Spinal cord (tissue), 10 donors: ENCODE results near the gene ACTC1. TPM values are rescaled to one million over a fixed set of nuclear protein-coding genes. Genes with fewer than 3 reads are reported as not detected.
A peak's percentile ranks its signal among the peaks of the same experiment; 100 is the strongest.

Experiments
- DNase-seq, 6 donors: peaks; one replicate each; pipeline versions ENCODE4 v3.0.0 to v3.0.0-alpha.2; 2013 to 2015; ENCODE audit warnings: low spot score in 6 of 6, low read depth in 4 of 6
- H3K27ac ChIP-seq: one replicate; pipeline ENCODE4 v1.5.1; 2013; ENCODE audit warnings: low read depth, low read length, control low read depth
- H3K27me3 ChIP-seq: one replicate; pipeline ENCODE4 v1.6.1; 2013; ENCODE audit warnings: low read length; ENCODE audit not compliant: control insufficient read depth, insufficient read depth
- H3K36me3 ChIP-seq: one replicate; pipeline ENCODE4 v1.6.1; 2013; ENCODE audit warnings: low read length; ENCODE audit not compliant: control insufficient read depth, insufficient read depth
- H3K4me1 ChIP-seq: one replicate; pipeline ENCODE4 v1.6.1; 2013; ENCODE audit warnings: low read length; ENCODE audit not compliant: control insufficient read depth, insufficient read depth
- H3K4me3 ChIP-seq: one replicate; pipeline ENCODE4 v1.5.1; 2013; ENCODE audit warnings: low read depth, low read length, control low read depth
- H3K9me3 ChIP-seq: one replicate; pipeline ENCODE4 v1.6.1; 2013; ENCODE audit warnings: low read length; ENCODE audit not compliant: control insufficient read depth, insufficient read depth
- WGBS: methylation state at CpG from one replicate; pipeline ENCODE4 v1.1.5; 2013; ENCODE audit warnings: missing lambda C conversion rate; ENCODE audit not compliant: insufficient coverage; 5-methylcytosine and 5-hydroxymethylcytosine counted together
- polyA plus RNA-seq, 2 donors: library from polyadenylated mRNA; unstranded; fragments of 120-200 nt; gene quantifications; one replicate each; pipeline ENCODE4 v1.2.1, GENCODE V29; 2013; ENCODE audit not compliant: insufficient read length in 2 of 2
- total RNA-seq, 2 donors: library from RNA; depleted of rRNA in 1 of 2; stranded (reverse); fragments of 120-200 nt in 1 of 2; fragments of >200 nt in 1 of 2; gene quantifications; one replicate each; pipeline versions ENCODE4 v1.2.3 to v1.2.4, GENCODE V29; 2013 to 2014
- donor health status: healthy.

Gene ACTC1
- total and polyA plus RNA-seq, 4 donors: 2.0 to 39.0 (median 4.1) TPM

DNA sequence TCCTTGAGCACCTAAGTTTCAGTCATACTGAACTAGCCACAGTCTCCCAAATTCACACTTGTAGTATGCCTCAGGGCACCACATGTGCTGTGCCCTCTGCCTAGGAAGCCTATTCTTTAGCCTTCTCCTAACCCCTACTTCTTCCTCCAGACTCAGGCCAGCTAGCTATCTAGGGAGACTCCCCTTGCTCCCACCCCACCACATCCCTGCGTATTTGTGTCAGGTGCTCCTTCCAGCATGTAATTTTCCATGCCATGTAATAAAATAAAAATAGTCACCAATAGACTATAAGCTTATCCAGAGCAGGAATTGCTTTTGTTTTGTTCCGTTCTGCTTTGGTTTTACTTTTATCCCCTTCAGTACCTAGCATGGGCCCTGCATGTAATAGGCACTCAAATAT is 25.6 kb downstream of the ACTC1 start:
- Histone ChIP-seq H3K4me3 (no peak overlapping the region), H3K27me3 (no peaks in the 10 kb centered on the region), H3K36me3 (no peaks in the 10 kb centered on the region), H3K4me1 (no peaks in the 10 kb centered on the region), H3K9me3 (no peaks in the 10 kb centered on the region), H3K27ac (no peak overlapping the region)
- WGBS: no CpG with 5 or more reads among the region's 2 CpGs
- no peak for DNase-seq

DNA sequence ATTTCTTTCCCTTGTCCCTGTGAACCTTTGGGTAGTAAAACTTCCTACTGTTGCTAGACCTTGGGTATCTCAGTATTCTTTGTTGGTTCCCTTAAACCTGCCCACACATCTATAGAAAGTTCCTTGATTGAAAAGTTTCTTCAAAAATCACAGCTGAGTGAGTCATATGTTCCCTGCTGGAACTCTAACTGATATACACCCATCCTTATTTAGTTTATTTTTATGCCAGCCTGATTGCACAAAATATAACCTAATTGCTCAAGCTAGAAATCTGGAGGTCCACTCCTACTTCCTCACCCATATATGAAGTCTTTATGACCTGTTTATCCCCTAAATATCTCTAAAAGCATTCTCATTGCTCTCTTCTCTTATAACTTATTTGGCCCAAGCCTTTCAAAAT is 26.8 kb downstream of the ACTC1 start:
- Histone ChIP-seq H3K9me3 (no peaks in the 10 kb centered on the region), H3K4me3 (no peak overlapping the region), H3K27me3 (no peaks in the 10 kb centered on the region), H3K27ac (no peak overlapping the region), H3K4me1 (no peaks in the 10 kb centered on the region), H3K36me3 (no peaks in the 10 kb centered on the region)
- DNase-seq: no peak

DNA sequence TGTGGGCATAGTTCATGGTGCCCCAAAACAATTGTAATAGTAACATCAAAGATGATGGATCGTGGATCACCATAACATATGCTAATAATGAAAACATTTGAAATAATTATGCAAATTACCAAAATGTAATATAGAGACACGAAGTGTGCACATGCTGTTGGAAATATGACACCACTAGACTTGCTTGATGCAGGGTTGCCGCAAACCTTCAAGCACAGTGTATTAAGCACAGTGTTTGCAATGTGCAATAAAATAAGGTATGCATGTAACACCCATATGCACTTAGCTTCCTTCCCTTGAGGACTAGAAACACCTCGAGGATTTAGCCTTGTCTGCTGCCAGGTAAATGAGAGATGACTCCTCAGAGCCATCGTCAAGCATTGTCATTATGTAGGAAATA is 29.6 kb downstream of the ACTC1 start:
- no peaks in the 10 kb centered on the region for H3K4me1 ChIP-seq
- no peak for DNase-seq
- no peaks in the 10 kb centered on the region for H3K36me3 ChIP-seq
- WGBS: no CpG with 5 or more reads among the region's 5 CpGs
- H3K27me3 ChIP-seq: no peaks in the 10 kb centered on the region
- no peak overlapping the region for H3K4me3 ChIP-seq
- H3K9me3 ChIP-seq: no peaks in the 10 kb centered on the region
- H3K27ac ChIP-seq: no peak overlapping the region

DNA sequence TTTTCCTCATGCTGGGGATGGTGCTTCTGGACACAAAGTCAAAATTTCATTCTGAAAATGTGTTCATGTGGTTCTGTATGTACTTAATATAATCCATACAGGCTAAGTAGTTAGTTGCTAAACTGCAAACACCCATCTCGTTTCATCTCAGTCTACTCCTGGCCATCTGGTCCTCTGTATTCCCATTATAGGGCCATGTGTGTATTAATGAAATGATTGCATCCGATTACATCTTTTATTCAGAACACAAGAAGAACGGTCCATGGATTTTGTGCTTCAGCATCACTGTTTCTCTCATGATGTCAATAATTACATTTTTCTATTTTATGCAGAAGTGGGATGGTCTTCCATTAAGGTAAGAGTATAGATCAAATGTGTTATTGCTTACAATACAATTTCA is 34.4 kb downstream of the ACTC1 start:
- no peaks in the 10 kb centered on the region for H3K36me3 ChIP-seq
- H3K27ac ChIP-seq: no peak overlapping the region
- H3K4me1 ChIP-seq: no peaks in the 10 kb centered on the region
- no peak overlapping the region for H3K4me3 ChIP-seq
- DNase-seq: no peak
- H3K27me3 ChIP-seq: peaks cover 11% of the 10 kb centered on the region
- no peaks in the 10 kb centered on the region for H3K9me3 ChIP-seq
- WGBS: no CpG with 5 or more reads among the region's 3 CpGs

DNA sequence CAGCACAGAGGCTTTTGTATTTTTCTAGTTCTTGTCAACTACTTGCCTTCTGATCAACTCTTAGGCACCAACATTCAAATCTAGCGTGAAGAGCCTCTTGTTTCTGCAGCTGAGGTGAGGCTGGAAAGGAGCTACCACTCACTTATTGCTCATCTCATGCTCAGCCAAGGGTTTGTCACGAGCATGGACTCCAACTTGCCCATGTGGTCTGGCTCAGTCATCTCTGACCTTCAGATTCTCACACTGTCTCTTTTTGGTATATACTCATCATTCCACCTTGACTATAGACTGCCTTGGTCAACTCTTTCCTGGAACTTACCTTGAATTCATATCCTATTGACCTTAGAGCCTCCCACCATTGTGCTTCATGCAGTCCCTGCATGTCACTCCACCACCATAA is 35.4 kb downstream of the ACTC1 start:
- WGBS: 90% methylated on average over 2 of the region's 2 CpGs
- Histone ChIP-seq H3K27ac (no peak overlapping the region), H3K4me3 (no peak overlapping the region), H3K36me3 (no peaks in the 10 kb centered on the region), H3K9me3 (no peaks in the 10 kb centered on the region), H3K4me1 (peaks cover 4% of the 10 kb centered on the region), H3K27me3 (peaks cover 20% of the 10 kb centered on the region)
- no peak for DNase-seq

DNA sequence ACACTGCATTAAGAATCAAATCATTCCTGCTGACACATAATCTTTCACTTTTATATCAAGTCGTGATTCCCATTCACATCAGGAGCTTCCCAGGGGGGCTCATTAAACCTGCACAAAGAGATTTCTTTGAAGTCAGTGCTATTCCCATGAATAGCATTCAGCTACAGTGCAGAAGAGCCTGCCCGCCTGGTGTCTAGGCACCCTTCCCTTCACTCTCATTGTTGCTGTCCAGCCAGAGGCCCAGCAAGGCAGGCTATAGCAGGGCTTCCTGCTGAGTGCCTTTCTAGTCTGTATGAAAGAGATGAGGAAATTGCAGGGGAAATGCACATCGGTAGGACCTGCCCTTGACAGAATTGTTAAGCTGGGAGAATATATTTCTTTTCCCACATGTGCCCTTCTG is 36.0 kb downstream of the ACTC1 start:
- no peak overlapping the region for H3K27ac ChIP-seq
- H3K27me3 ChIP-seq: peaks cover 27% of the 10 kb centered on the region
- no peaks in the 10 kb centered on the region for H3K36me3 ChIP-seq
- no peak overlapping the region for H3K4me3 ChIP-seq
- peak in 1 of 6 donors; percentile 37 for DNase-seq
- H3K9me3 ChIP-seq: no peaks in the 10 kb centered on the region
- WGBS: 11% methylated on average over 2 of the region's 3 CpGs
- peaks cover 5% of the 10 kb centered on the region for H3K4me1 ChIP-seq

DNA sequence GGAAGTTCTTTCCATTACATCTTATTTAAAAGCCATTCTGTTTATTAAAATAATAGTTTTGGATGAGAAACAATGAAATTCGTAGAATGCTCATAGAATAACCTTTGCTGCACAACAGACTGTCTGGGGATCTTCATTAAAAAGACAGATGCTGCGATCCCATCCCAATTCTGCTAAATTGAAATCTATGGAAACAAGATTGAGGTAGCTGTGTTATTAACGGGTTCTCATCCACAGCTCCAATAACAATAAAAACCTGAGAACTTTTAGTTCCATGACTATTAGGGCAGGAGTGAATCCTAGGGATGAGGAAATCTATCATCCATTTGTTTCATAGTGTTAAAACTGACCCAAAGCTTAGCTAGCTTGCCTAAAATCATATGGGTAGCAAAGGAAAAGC is 38.1 kb downstream of the ACTC1 start:
- H3K27me3 ChIP-seq: peaks cover 45% of the 10 kb centered on the region
- no peak for DNase-seq
- no CpG with 5 or more reads among the region's 3 CpGs for WGBS

DNA sequence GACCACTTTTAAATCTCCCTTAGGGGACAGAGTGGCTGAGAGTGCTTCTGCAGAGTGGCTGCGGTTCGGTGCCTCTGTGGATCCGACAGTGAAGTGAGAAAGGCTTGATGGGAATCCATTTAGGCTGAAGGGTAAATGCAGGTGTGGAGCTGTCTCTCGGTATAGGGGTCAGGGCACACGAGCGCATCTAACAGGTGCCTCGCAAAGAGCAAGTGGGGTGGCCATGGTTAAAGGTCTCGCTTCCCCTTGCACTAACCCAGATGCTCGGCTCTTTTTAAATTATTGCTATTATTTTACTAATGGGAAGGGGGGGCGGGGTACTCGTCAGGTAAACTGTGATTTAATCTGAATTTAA is 40.0 kb downstream of the ACTC1 start:
- DNase-seq: no peak
- peaks cover 45% of the 10 kb centered on the region for H3K27me3 ChIP-seq
- peaks cover 5% of the 10 kb centered on the region for H3K4me1 ChIP-seq
- H3K9me3 ChIP-seq: no peaks in the 10 kb centered on the region
- WGBS: 0% methylated on average over 3 of the region's 11 CpGs
- peak overlapping the region; percentile 25 for H3K4me3 ChIP-seq
- H3K36me3 ChIP-seq: no peaks in the 10 kb centered on the region
- no peak overlapping the region for H3K27ac ChIP-seq

More for the DNA sequence above, 38.1 kb downstream of the ACTC1 start:
- H3K4me1 ChIP-seq: peaks cover 5% of the 10 kb centered on the region
- no peaks in the 10 kb centered on the region for H3K36me3 ChIP-seq
- H3K4me3 ChIP-seq: no peak overlapping the region
- H3K9me3 ChIP-seq: no peaks in the 10 kb centered on the region
- H3K27ac ChIP-seq: no peak overlapping the region

DNA sequence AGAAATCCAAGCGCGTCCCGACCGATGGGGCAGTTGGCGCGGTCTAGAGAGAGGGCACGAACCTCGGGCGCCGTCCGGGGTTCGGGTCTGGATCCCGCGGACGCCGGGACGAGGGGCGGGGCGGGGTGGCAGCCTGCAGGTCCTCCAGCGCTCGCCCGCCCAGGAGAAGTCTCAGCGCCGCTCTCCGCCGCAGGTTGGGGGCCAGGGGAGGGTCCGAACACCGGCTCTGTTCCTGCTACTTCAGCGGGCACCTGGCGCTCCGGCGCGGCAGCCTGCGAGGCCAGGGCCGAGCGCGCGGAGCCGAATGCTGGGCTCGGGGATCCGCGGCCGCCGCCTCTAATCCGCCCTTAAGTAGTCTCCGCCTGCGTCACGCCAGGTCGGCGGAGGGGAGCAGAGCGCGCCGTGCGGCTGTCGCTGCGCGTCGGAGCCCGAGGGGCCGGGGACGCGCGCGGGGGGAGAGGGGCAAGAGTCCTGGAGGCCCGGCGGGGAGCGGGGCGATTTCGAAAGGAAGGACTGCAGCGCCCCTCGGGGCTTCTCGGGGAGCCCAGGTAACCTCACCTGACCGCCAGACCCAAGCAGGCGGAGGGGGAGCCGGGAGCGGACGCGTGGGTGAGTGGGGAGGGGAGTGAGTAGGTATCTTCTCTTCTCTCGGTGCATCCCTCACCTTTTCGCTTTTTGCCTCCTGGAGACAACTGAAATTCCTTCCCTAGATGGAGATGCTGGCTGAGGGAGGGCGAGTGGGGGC is 40.5 kb downstream of the ACTC1 start, which contains the start of gene GJD2:
TSS of gene GJD2 (minus strand) at position 325 of the 745 bp plus-strand sequence. CDS start 510 bp downstream, outside the sequence.
- peak in 2 of 6 donors; percentile 60 to 79 for DNase-seq
- Histone ChIP-seq H3K4me1 (peaks cover 5% of the 10 kb centered on the region), H3K4me3 (peak within 1 kb of the TSS; percentile 29), H3K9me3 (no peaks in the 10 kb centered on the region), H3K27me3 (peaks cover 45% of the 10 kb centered on the region), H3K36me3 (no peaks in the 10 kb centered on the region), H3K27ac (no peak within 1 kb of the TSS)
- WGBS: under 1% methylated on average over 72 of the region's 81 CpGs

DNA sequence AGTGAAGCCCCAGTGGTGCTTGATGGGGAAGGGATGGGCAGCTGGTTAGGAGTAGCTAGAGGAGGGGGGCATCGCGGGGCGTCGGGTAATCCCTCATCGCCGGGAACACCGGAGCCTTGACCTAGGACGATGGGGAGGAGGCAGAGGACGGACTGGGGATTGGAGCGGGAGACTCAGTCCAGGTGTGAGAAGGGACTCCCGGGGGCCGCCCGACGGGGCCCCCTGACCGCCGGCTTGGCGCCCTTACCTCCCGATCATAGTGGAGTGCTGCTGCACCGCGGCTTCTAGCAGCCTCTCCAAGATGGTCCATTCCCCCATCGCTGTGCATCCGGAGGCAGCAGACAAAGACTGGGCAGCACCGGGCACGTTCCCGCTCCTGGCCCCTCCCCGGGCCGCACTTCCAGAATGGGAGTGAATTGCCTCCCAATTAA is 41.2 kb downstream of the ACTC1 start:
- DNase-seq: peak in 2 of 6 donors; percentile 32 to 61
- H3K4me1 ChIP-seq: peaks cover 5% of the 10 kb centered on the region
- peak overlapping the region; percentile 29 for H3K4me3 ChIP-seq
- no peaks in the 10 kb centered on the region for H3K36me3 ChIP-seq
- H3K27ac ChIP-seq: no peak overlapping the region
- peaks cover 45% of the 10 kb centered on the region for H3K27me3 ChIP-seq
- WGBS: 1% methylated on average over 27 of the region's 27 CpGs
- H3K9me3 ChIP-seq: no peaks in the 10 kb centered on the region
